22Rv1 (cell line): Measurements from ENCODE around the gene TOR1B.
"Not testable (repeated sequence)": the region's sequence is repeated elsewhere in the genome, so short reads cannot be mapped to it uniquely, and the experiment has no call there.

Experiments
- ZFX ChIP-seq: fragments of 450-650 bp; IDR thresholded peaks from 2 replicates; pipeline ENCODE4 v1.6.1; 2017; ENCODE audit warnings: antibody characterized with exemption, borderline replicate concordance
- TF ChIP-seq, protein P1 (sequence below): fragments of 450-650 bp; IDR thresholded peaks from 2 replicates; pipeline ENCODE4 v1.5.1; 2017; ENCODE audit warnings: mild to moderate bottlenecking

DNA sequence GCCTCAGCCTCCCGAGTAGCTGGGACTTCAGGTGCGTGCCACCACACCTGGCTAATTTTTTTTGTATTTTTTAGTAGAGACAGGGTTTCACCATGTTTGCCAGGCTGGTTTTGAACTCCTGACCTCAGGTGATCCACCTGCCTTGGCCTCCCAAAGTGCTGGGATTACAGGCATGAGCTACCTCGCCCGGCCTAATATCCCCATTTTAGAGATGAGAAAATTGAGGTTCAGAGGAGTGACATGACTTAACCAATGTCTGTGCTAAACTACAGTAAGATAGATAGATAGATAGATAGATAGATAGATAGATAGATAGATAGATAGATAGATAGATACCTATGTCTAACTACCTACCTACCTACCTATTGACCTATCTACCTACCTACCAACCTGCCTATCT, 26.9 kb upstream of the TOR1B start:
- TF ChIP-seq, protein P1, sequence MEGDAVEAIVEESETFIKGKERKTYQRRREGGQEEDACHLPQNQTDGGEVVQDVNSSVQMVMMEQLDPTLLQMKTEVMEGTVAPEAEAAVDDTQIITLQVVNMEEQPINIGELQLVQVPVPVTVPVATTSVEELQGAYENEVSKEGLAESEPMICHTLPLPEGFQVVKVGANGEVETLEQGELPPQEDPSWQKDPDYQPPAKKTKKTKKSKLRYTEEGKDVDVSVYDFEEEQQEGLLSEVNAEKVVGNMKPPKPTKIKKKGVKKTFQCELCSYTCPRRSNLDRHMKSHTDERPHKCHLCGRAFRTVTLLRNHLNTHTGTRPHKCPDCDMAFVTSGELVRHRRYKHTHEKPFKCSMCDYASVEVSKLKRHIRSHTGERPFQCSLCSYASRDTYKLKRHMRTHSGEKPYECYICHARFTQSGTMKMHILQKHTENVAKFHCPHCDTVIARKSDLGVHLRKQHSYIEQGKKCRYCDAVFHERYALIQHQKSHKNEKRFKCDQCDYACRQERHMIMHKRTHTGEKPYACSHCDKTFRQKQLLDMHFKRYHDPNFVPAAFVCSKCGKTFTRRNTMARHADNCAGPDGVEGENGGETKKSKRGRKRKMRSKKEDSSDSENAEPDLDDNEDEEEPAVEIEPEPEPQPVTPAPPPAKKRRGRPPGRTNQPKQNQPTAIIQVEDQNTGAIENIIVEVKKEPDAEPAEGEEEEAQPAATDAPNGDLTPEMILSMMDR, result not testable (repeated sequence)
- TF ChIP-seq ZFX, result not testable (repeated sequence)
